Vagina (tissue), 2 donors: ENCODE data around the gene GBA3.

Experiments used
- CTCF ChIP-seq, 3 experiments: fragments of 450-650 bp in 2 of 3; fragments of 200-600 bp in 1 of 3; sonication (generic) in 1 of 3; IDR thresholded peaks; one replicate each; pipeline ENCODE4 v1.5.1; 2017 to 2019; ENCODE audit warnings: antibody characterized with exemption in 3 of 3, mild to moderate bottlenecking in 2 of 3, moderate library complexity in 2 of 3
- POLR2A ChIP-seq, 2 donors: fragments of 450-650 bp; IDR thresholded peaks; one replicate each; pipeline ENCODE4 v1.6.1; 2017; ENCODE audit warnings: antibody characterized with exemption in 2 of 2, mild to moderate bottlenecking in 2 of 2, moderate library complexity in 2 of 2

DNA sequence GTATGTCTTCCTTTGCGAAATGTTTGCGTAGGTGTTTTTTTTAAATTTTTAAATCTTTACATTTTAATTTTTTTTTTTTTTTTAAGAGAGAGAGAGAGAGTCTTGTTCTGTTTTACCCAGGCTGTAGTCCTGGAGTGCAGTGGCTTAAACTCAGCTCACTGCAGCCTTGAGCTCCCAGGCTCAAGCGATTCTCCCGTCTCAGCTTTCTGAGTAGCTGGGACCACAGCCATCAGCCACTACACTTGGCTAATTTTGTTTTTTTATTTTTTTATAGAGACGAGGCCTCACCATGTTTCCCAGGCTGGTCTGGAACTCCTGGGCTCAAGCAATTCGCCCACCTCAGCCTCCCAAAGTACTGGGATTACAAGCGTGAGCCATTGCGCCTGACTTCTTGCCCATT, 43.7 kb upstream of the GBA3 start:
- no peak for TF ChIP-seq CTCF (IDR thresholded peaks at IDR 0.05)
- no peak for TF ChIP-seq POLR2A (IDR thresholded peaks at IDR 0.05)
